Heart left ventricle (tissue), 13 donors: Measurements from ENCODE around the gene TAOK2.

ENCODE experiments used
- POLR2A ChIP-seq, 2 donors: fragments of 450-650 bp; IDR thresholded peaks; one replicate each; pipeline ENCODE4 v1.6.1; 2017; ENCODE audit warnings: antibody characterized with exemption in 2 of 2, mild to moderate bottlenecking in 2 of 2, moderate library complexity in 2 of 2
- TF ChIP-seq, protein P1 (sequence below), 12 donors: fragments of 200-600 bp; sonication (generic) in 4 of 12; IDR thresholded peaks; one replicate each; pipeline versions ENCODE4 v1.5.0 to v1.8.0; 2018 to 2022; ENCODE audit warnings: antibody characterized with exemption in 12 of 12, mild to moderate bottlenecking in 5 of 12
- donor health status: ischemic (EF 13 %, LVEDD 7.1; RV severe dilation, severe dysfunction).
- donor health status: DM: no; HTN: yes; CAD: no.
- donor health status: DM: no; HTN: no; CAD: no.
- donor health status: ischemic (EF 25% LVEDD 6.9; RV normal size, moderate dysfunction).
- donor health status: ischemic (EF 25% LVEDD 5.7; RV mildly dilated, moderate dysfunction).
- donor health status: ischemic (EF 35%, LVEDD 5.7; RV mildly dilated, moderate dysfunction).
- donor health status: nonischemic (EF 11% LVEDD 7.7; RV severe dilation, severe dysfunction).
- donor health status: DM: yes; HTN: yes; CAD: no.
- donor health status: PGD.
- donor health status: ischemic (EF 29% LVEDD 5.4; RV normal size, mild dysfunction).
- donor health status: nonischemic (EF 23%, LVEDD 6.1; RV moderate dilation, normal function).

DNA sequence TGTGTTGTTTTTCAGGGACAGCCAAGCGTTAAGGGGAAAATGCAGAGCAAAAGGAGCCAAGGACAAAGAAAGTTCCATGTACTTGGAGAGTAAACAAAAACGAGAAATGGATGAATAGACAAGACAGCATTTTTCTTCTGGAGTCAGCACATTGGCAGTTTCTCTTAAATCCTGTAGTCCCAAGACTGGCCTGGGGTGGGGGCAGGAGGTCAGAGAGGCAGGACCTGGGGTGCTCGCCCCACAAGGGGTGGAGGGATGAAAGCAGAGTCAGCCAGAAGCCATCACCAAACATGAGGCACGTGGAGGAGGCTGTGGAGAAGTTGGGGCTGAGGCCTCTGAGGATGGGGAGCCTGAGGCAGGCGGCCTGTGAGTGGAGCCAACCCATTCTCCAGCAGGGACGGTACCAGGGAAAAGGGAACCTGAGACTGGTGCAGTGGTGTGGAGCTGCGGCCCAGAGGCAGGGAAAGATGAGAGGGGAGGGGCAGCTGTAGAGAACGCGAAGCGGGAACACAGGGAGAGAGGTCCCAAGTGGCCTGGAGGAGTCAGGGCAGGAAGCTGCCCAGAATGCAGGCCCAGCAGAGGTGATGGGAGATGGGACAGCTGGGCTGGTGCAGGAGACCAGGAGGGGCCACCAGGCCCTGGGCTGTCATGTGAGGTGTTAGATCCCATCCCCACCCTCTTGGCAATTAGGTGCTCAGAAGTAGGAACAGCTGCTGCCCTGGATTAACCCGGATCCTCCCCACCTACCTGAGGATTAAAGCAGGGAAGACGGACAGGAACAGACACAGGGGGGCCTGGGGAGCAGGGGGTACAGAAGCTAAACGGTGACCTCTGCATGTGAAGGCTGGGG lies 54.1 kb downstream of the TAOK2 start:
- TF ChIP-seq, protein P1, sequence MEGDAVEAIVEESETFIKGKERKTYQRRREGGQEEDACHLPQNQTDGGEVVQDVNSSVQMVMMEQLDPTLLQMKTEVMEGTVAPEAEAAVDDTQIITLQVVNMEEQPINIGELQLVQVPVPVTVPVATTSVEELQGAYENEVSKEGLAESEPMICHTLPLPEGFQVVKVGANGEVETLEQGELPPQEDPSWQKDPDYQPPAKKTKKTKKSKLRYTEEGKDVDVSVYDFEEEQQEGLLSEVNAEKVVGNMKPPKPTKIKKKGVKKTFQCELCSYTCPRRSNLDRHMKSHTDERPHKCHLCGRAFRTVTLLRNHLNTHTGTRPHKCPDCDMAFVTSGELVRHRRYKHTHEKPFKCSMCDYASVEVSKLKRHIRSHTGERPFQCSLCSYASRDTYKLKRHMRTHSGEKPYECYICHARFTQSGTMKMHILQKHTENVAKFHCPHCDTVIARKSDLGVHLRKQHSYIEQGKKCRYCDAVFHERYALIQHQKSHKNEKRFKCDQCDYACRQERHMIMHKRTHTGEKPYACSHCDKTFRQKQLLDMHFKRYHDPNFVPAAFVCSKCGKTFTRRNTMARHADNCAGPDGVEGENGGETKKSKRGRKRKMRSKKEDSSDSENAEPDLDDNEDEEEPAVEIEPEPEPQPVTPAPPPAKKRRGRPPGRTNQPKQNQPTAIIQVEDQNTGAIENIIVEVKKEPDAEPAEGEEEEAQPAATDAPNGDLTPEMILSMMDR (IDR thresholded peaks at IDR 0.05) = no peak
- TF ChIP-seq POLR2A (IDR thresholded peaks at IDR 0.05) = no peak
